Uterus (tissue), 4 donors: ENCODE results near the gene TERT. TPM values are rescaled to one million over a fixed set of nuclear protein-coding genes. Genes with fewer than 3 reads are reported as not detected.

Source experiments
- DNase-seq, 2 donors: peaks; one replicate each; pipeline ENCODE4 v3.0.0-alpha.2; 2019 to 2020
- H3K27ac ChIP-seq, 2 donors: fragments of 200-600 bp; sonication (generic); 1 replicate in 1 of 2; 2 replicates in 1 of 2; pipeline ENCODE4 v1.5.1; 2016 to 2018
- H3K27me3 ChIP-seq, 2 donors: fragments of 200-600 bp; sonication (generic); one replicate each; pipeline ENCODE4 v1.5.1; 2018 to 2019; ENCODE audit warnings: control low read depth in 1 of 2
- H3K36me3 ChIP-seq, 2 donors: fragments of 200-600 bp; sonication (generic); one replicate each; pipeline ENCODE4 v1.5.1; 2019; ENCODE audit warnings: control low read depth in 1 of 2
- H3K4me1 ChIP-seq, 2 donors: fragments of 200-600 bp; sonication (generic); one replicate each; pipeline ENCODE4 v1.5.1; 2018 to 2019; ENCODE audit warnings: control low read depth in 1 of 2
- H3K4me3 ChIP-seq, 2 donors: fragments of 200-600 bp; sonication (generic); 1 replicate in 1 of 2; 2 replicates in 1 of 2; pipeline ENCODE4 v1.5.1; 2018 to 2019; ENCODE audit warnings: mild to moderate bottlenecking in 1 of 2
- H3K9me3 ChIP-seq, 2 donors: fragments of 200-600 bp; sonication (generic); one replicate each; pipeline ENCODE4 v1.5.1; 2019; ENCODE audit warnings: control low read depth in 1 of 2
- CTCF ChIP-seq, 4 experiments: fragments of 200-600 bp in 2 of 4; fragments of 450-650 bp in 2 of 4; sonication (generic) in 2 of 4; IDR thresholded peaks; one replicate each; pipeline ENCODE4 v1.5.1; 2016 to 2019; ENCODE audit warnings: antibody characterized with exemption in 4 of 4, mild to moderate bottlenecking in 2 of 4, moderate library complexity in 1 of 4
- POLR2A ChIP-seq, 2 donors: fragments of 450-650 bp; IDR thresholded peaks; one replicate each; pipeline ENCODE4 v1.6.1; 2016; ENCODE audit warnings: antibody characterized with exemption in 2 of 2, mild to moderate bottlenecking in 1 of 2, moderate library complexity in 1 of 2
- intact Hi-C: fragments of 100-400 bp; cut with DNase I; formaldehyde crosslinking; loops from one replicate; pipeline ENCODE4 v1.15.1; 2023; ENCODE audit warnings: low total_unique reads
- total RNA-seq, 4 donors: library from RNA; depleted of rRNA in 3 of 4; stranded (reverse); fragments of >200 nt in 3 of 4; gene quantifications; one replicate each; pipeline versions ENCODE4 v1.1.0 to v1.2.4, GENCODE V29; 2014 to 2023
- donor health status: DM: yes; HTN: yes; CAD: no.

The TERT gene
- total RNA-seq, 4 donors from 2014 or later: 0.26 TPM; not detected in 3

GRCh38 chr5:1274471-1274870, 20.4 kb downstream of the TERT start:
- Histone ChIP-seq H3K4me3 (no peak overlapping the region), H3K36me3 (no peaks in the 10 kb centered on the region), H3K27me3 (no peaks in the 10 kb centered on the region), H3K27ac (no peak overlapping the region), H3K4me1 (no peaks in the 10 kb centered on the region), H3K9me3 (no peaks in the 10 kb centered on the region)
- TF ChIP-seq CTCF (IDR thresholded peaks at IDR 0.05): no peak
- TF ChIP-seq POLR2A (IDR thresholded peaks at IDR 0.05): no peak
- intact Hi-C loops: no loop called here
- DNase-seq: no peak

GRCh38 chr5:1273745-1274144, 21.1 kb downstream of the TERT start:
- Histone ChIP-seq H3K27ac (no peak overlapping the region), H3K9me3 (no peaks in the 10 kb centered on the region), H3K27me3 (no peaks in the 10 kb centered on the region), H3K36me3 (no peaks in the 10 kb centered on the region), H3K4me3 (no peak overlapping the region), H3K4me1 (no peaks in the 10 kb centered on the region)
- TF ChIP-seq POLR2A (IDR thresholded peaks at IDR 0.05) (no peak), CTCF (IDR thresholded peaks at IDR 0.05) (no peak)
- no peak for DNase-seq
- intact Hi-C loops: no loop called here

- no peak for TF ChIP-seq CTCF (IDR thresholded peaks at IDR 0.05)
- no peak for TF ChIP-seq POLR2A (IDR thresholded peaks at IDR 0.05)
- Histone ChIP-seq H3K4me3 (no peak overlapping the region), H3K4me1 (no peaks in the 10 kb centered on the region), H3K27me3 (no peaks in the 10 kb centered on the region), H3K9me3 (no peaks in the 10 kb centered on the region), H3K36me3 (no peaks in the 10 kb centered on the region), H3K27ac (no peak overlapping the region)
- DNase-seq: no peak
- intact Hi-C loops: no loop called here
Observed at GRCh38 chr5:1272201-1272600, 22.7 kb downstream of the TERT start.

- TF ChIP-seq CTCF (IDR thresholded peaks at IDR 0.05) (no peak), POLR2A (IDR thresholded peaks at IDR 0.05) (no peak)
- intact Hi-C loops: no loop called here
- no peak for DNase-seq
- no peaks in the 10 kb centered on the region for H3K27me3 ChIP-seq
- no peaks in the 10 kb centered on the region for H3K36me3 ChIP-seq
- no peak overlapping the region for H3K4me3 ChIP-seq
- no peak overlapping the region for H3K27ac ChIP-seq
- H3K9me3 ChIP-seq: no peaks in the 10 kb centered on the region
- no peaks in the 10 kb centered on the region for H3K4me1 ChIP-seq
Observed at GRCh38 chr5:1270933-1271914, 23.6 kb downstream of the TERT start.

GRCh38 chr5:1270426-1270825, 24.4 kb downstream of the TERT start:
- Histone ChIP-seq H3K4me3 (no peak overlapping the region), H3K36me3 (no peaks in the 10 kb centered on the region), H3K9me3 (no peaks in the 10 kb centered on the region), H3K4me1 (no peaks in the 10 kb centered on the region), H3K27me3 (no peaks in the 10 kb centered on the region), H3K27ac (no peak overlapping the region)
- no peak for TF ChIP-seq CTCF (IDR thresholded peaks at IDR 0.05)
- TF ChIP-seq POLR2A (IDR thresholded peaks at IDR 0.05): no peak
- DNase-seq: no peak
- intact Hi-C loops: no loop called here
